ENCODE results near the gene SYTL2.

DNA sequence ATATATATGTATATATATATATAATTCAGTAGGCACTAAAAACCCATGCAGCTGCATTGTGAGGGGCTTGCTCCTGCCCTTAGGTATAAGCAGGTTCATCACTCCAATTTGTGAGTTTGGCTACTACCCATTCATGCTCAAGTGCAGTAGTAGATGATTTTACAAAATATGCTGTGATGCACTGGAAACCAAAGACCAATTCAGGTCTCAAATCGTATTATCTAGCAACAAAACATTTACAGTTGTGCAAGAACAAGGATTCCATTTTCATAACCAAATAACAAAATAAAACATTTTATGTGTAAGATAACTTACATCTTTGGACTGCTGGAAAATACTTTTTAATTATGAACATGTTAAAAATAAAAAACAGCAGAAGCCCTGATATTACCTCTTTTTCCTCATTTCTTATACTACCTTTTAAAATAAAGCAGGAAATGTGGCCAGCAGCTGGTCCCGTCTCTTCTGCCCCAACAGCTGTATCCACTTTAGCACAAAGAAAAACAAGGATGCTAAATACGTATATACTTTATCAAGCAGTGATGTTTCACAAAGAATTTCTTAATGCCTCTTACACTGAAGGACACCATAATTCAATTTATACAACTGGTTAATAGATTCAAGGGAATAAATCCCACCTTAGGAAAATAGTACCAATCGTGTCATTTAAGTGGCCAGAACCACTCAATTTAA, 148.8 kb downstream of the SYTL2 start:
- TF ChIP-seq, protein P1, sequence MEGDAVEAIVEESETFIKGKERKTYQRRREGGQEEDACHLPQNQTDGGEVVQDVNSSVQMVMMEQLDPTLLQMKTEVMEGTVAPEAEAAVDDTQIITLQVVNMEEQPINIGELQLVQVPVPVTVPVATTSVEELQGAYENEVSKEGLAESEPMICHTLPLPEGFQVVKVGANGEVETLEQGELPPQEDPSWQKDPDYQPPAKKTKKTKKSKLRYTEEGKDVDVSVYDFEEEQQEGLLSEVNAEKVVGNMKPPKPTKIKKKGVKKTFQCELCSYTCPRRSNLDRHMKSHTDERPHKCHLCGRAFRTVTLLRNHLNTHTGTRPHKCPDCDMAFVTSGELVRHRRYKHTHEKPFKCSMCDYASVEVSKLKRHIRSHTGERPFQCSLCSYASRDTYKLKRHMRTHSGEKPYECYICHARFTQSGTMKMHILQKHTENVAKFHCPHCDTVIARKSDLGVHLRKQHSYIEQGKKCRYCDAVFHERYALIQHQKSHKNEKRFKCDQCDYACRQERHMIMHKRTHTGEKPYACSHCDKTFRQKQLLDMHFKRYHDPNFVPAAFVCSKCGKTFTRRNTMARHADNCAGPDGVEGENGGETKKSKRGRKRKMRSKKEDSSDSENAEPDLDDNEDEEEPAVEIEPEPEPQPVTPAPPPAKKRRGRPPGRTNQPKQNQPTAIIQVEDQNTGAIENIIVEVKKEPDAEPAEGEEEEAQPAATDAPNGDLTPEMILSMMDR (IDR thresholded peaks at IDR 0.05 in 8 of 11, conservative IDR thresholded peaks at IDR 0.05 in 3 of 11) = no peak
- TF ChIP-seq POLR2A (IDR thresholded peaks at IDR 0.05) = no peak
- TF ChIP-seq POLR2AphosphoS5 (IDR thresholded peaks at IDR 0.05) = no peak
